Neural cell (in vitro differentiated cells): ENCODE results near the gene MDH2.

ENCODE experiments used
- EP300 ChIP-seq: fragments of 450-650 bp; conservative IDR thresholded peaks from 2 replicates; pipeline ENCODE4 v1.6.1; 2014; ENCODE audit warnings: antibody characterized with exemption, mild to moderate bottlenecking, moderate library complexity; ENCODE audit not compliant: poor library complexity, severe bottlenecking
- TF ChIP-seq, protein P1 (sequence below): fragments of 450-650 bp; IDR thresholded peaks from 2 replicates; pipeline ENCODE4 v1.5.1; 2014; ENCODE audit warnings: antibody characterized with exemption, mild to moderate bottlenecking, moderate library complexity; ENCODE audit not compliant: poor library complexity, severe bottlenecking

DNA sequence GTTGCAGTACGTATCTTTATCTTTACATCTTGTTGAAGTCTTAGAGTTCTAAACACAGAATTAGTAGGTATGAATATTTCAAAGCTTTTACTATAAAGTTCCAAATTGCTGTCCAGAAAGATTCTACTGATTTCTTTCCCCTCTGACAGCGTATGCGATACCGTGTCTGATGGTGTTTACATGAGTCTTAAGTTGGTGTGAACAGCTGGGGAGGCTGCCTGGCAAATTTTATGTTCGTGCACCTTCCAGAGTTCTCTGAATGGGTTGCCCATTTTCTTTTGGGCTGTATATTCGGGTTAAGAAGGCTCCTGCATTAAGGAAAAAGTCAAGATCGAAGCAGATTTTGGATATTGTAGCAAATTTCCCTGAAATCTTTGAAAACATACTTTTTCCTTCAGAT lies 8.3 kb downstream of the MDH2 start:
- no peak for TF ChIP-seq EP300
- TF ChIP-seq, protein P1, sequence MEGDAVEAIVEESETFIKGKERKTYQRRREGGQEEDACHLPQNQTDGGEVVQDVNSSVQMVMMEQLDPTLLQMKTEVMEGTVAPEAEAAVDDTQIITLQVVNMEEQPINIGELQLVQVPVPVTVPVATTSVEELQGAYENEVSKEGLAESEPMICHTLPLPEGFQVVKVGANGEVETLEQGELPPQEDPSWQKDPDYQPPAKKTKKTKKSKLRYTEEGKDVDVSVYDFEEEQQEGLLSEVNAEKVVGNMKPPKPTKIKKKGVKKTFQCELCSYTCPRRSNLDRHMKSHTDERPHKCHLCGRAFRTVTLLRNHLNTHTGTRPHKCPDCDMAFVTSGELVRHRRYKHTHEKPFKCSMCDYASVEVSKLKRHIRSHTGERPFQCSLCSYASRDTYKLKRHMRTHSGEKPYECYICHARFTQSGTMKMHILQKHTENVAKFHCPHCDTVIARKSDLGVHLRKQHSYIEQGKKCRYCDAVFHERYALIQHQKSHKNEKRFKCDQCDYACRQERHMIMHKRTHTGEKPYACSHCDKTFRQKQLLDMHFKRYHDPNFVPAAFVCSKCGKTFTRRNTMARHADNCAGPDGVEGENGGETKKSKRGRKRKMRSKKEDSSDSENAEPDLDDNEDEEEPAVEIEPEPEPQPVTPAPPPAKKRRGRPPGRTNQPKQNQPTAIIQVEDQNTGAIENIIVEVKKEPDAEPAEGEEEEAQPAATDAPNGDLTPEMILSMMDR = no peak
